ENCODE measurements around the gene KCNN4. TPM values are rescaled to one million over a fixed set of nuclear protein-coding genes. Genes with fewer than 3 reads are reported as not detected.

The KCNN4 gene
- total RNA-seq, 1 donor from 2014 or later: not detected

DNA sequence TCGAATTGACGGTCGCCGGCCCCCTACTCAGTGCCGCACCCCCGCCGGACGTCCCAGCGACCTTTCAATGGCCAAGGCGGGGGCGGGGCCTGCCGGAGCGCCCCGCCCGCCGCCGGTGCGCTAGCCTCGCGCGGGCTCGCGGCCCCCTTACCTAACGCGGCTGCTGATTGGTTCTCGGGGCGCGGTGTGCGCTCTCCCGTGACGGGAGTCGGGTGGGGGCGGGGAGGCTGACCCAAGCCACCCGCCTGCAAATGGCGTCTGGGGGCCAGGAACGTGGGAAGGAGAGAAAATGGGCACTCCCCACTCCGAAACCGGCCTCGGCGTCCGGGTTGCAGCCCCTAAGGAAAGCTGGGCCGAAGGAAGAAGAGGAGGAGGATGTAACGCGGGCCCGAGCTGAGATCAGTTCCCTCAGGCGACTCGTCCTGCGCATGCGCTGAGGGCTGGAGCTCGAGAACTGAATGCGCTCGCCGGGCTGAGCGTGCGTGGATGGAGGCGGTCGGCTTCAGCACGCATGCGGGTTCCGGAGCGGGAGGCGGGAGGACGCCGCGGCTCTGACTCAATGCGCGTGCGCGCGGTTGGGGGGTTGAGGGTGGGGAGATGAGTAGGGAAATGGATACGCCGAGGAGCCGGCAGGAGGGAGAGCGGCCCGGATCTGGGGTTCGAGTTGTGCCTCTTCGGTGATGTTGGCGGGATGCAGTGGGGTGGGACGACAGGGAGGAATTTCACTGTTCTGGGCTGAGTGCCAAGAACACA, 26.1 kb downstream of the KCNN4 start, which contains the start of gene SMG9:
Gene SMG9 (minus strand): TSS at position 460 of the 753 bp plus-strand sequence. CDS start 4,221 bp downstream, outside the sequence.
- Histone ChIP-seq H3K9ac (peak within 1 kb of the TSS; percentile 52), H2AFZ (replicated peaks) (peak within 1 kb of the TSS; percentile 47), H4K20me1 (ENCODE audit: low read depth) (no peaks in the 10 kb centered on the region), H3F3A (ENCODE audit: low read depth) (peaks cover 12% of the 10 kb centered on the region), H3K36me3 (no peaks in the 10 kb centered on the region), H3K4me1 (peaks cover 4% of the 10 kb centered on the region), H3K27ac (peak within 1 kb of the TSS; percentile 92), H3K4me2 (peak within 1 kb of the TSS; percentile 80), H3K9me3 (ENCODE audit: low read depth) (no peaks in the 10 kb centered on the region), H3K79me2 (ENCODE audit: low read depth) (peaks cover 30% of the 10 kb centered on the region), H3K4me3 (peak within 1 kb of the TSS; percentile 66), H3K27me3 (no peaks in the 10 kb centered on the region)
- Mint-ChIP-seq H3K4me3 (peak within 1 kb of the TSS; percentile 98), H3K4me1 (peaks cover 20% of the 10 kb centered on the region), H3K27me3 (ENCODE audit: insufficient read depth, low read depth) (peaks cover 5% of the 10 kb centered on the region), H3K27ac (peak within 1 kb of the TSS; percentile 91), H3K36me3 (peaks cover 21% of the 10 kb centered on the region), H3K9me3 (no peaks in the 10 kb centered on the region)
- DNase-seq (ENCODE audit: low spot score): peak; percentile 100
- no peak for TF ChIP-seq EZH2phosphoT487 (IDR thresholded peaks at IDR 0.05)
- no peak for TF ChIP-seq EZH2 (IDR thresholded peaks at IDR 0.05)
- TF ChIP-seq, protein P1, sequence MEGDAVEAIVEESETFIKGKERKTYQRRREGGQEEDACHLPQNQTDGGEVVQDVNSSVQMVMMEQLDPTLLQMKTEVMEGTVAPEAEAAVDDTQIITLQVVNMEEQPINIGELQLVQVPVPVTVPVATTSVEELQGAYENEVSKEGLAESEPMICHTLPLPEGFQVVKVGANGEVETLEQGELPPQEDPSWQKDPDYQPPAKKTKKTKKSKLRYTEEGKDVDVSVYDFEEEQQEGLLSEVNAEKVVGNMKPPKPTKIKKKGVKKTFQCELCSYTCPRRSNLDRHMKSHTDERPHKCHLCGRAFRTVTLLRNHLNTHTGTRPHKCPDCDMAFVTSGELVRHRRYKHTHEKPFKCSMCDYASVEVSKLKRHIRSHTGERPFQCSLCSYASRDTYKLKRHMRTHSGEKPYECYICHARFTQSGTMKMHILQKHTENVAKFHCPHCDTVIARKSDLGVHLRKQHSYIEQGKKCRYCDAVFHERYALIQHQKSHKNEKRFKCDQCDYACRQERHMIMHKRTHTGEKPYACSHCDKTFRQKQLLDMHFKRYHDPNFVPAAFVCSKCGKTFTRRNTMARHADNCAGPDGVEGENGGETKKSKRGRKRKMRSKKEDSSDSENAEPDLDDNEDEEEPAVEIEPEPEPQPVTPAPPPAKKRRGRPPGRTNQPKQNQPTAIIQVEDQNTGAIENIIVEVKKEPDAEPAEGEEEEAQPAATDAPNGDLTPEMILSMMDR (IDR thresholded peaks at IDR 0.05): no peak

GRCh38 chr19:43754253-43754502, 26.6 kb downstream of the KCNN4 start:
- Histone ChIP-seq H3K4me3 (peak overlapping the region; percentile 66), H3K36me3 (no peaks in the 10 kb centered on the region), H3K9me3 (ENCODE audit: low read depth) (no peaks in the 10 kb centered on the region), H3K27ac (no peak overlapping the region), H3K9ac (peak overlapping the region; percentile 52), H3K4me2 (peak overlapping the region; percentile 80), H2AFZ (replicated peaks) (peak overlapping the region; percentile 47), H3K79me2 (ENCODE audit: low read depth) (peaks cover 30% of the 10 kb centered on the region), H3F3A (ENCODE audit: low read depth) (peaks cover 8% of the 10 kb centered on the region), H3K4me1 (no peaks in the 10 kb centered on the region), H4K20me1 (ENCODE audit: low read depth) (no peaks in the 10 kb centered on the region), H3K27me3 (no peaks in the 10 kb centered on the region)
- Mint-ChIP-seq H3K9me3 (no peaks in the 10 kb centered on the region), H3K27me3 (ENCODE audit: insufficient read depth, low read depth) (peaks cover 5% of the 10 kb centered on the region), H3K4me1 (peaks cover 18% of the 10 kb centered on the region), H3K4me3 (peak overlapping the region; percentile 98), H3K36me3 (peaks cover 21% of the 10 kb centered on the region), H3K27ac (peak overlapping the region; percentile 53)
- TF ChIP-seq EZH2 (IDR thresholded peaks at IDR 0.05) (no peak), EZH2phosphoT487 (IDR thresholded peaks at IDR 0.05) (no peak)
- TF ChIP-seq, protein P1 (IDR thresholded peaks at IDR 0.05): no peak
- DNase-seq (ENCODE audit: low spot score): no peak

- H3K4me1 ChIP-seq: no peaks in the 10 kb centered on the region
- no peak overlapping the region for H3K4me2 ChIP-seq
- H3K27me3 ChIP-seq: no peaks in the 10 kb centered on the region
- Mint-ChIP-seq H3K9me3 (no peaks in the 10 kb centered on the region), H3K36me3 (peaks cover 28% of the 10 kb centered on the region), H3K27me3 (ENCODE audit: insufficient read depth, low read depth) (peaks cover 5% of the 10 kb centered on the region), H3K4me3 (no peak overlapping the region), H3K27ac (no peak overlapping the region), H3K4me1 (peaks cover 18% of the 10 kb centered on the region)
- no peaks in the 10 kb centered on the region for H3K9me3 ChIP-seq (ENCODE audit: low read depth)
- H2AFZ ChIP-seq (replicated peaks): no peak overlapping the region
- H4K20me1 ChIP-seq (ENCODE audit: low read depth): no peaks in the 10 kb centered on the region
- no peak overlapping the region for H3K27ac ChIP-seq
- no peak for DNase-seq (ENCODE audit: low spot score)
- no peaks in the 10 kb centered on the region for H3K36me3 ChIP-seq
- H3K79me2 ChIP-seq (ENCODE audit: low read depth): peaks cover 30% of the 10 kb centered on the region
- H3F3A ChIP-seq (ENCODE audit: low read depth): peaks cover 6% of the 10 kb centered on the region
- TF ChIP-seq EZH2phosphoT487 (IDR thresholded peaks at IDR 0.05) (no peak), EZH2 (IDR thresholded peaks at IDR 0.05) (no peak)
- TF ChIP-seq, protein P1 (IDR thresholded peaks at IDR 0.05): no peak
- H3K4me3 ChIP-seq: no peak overlapping the region
- no peak overlapping the region for H3K9ac ChIP-seq
These were observed 28.4 kb downstream of the KCNN4 start for GRCh38 chr19:43752287-43752875.

Measured in neural progenitor cell (in vitro differentiated cells).